Lung (tissue), 12 donors: Measurements from ENCODE around the gene EXOC3L2. TPM values are rescaled to one million over a fixed set of nuclear protein-coding genes. Genes with fewer than 3 reads are reported as not detected.

ENCODE experiments used
- ATAC-seq: fragments of 200-7000 bp; cut with Tn5 transposase; one replicate; pipeline ENCODE4 v1.9.1; 2020; ENCODE audit warnings: moderate number of reproducible peaks; ENCODE audit not compliant: insufficient read depth, low FRiP score
- DNase-seq, 3 donors: peaks; one replicate each; pipeline ENCODE4 v3.0.0-alpha.2; 2013 to 2017
- H3K27ac ChIP-seq, 2 donors: one replicate each; pipeline ENCODE4 v1.5.1; 2013; ENCODE audit warnings: mild to moderate bottlenecking in 2 of 2, moderate library complexity in 2 of 2, control low read depth in 1 of 2, inconsistent platforms in 1 of 2, low read depth in 1 of 2, low read length in 1 of 2
- H3K27me3 ChIP-seq, 3 donors: one replicate each; pipeline ENCODE4 v1.5.1; 2013; ENCODE audit warnings: low read length in 2 of 3; ENCODE audit not compliant: control insufficient read depth in 3 of 3, insufficient read depth in 3 of 3
- H3K36me3 ChIP-seq, 4 donors: one replicate each; pipeline ENCODE4 v1.5.1; 2013; ENCODE audit warnings: low read length in 4 of 4, mild to moderate bottlenecking in 1 of 4, moderate library complexity in 1 of 4; ENCODE audit not compliant: control insufficient read depth in 4 of 4, insufficient read depth in 4 of 4
- H3K4me1 ChIP-seq, 5 donors: one replicate each; pipeline ENCODE4 v1.5.1; 2013; ENCODE audit warnings: low read length in 5 of 5, mild to moderate bottlenecking in 2 of 5, moderate library complexity in 1 of 5; ENCODE audit not compliant: control insufficient read depth in 5 of 5, insufficient read depth in 5 of 5
- H3K4me3 ChIP-seq: one replicate; pipeline ENCODE4 v1.5.1; 2013; ENCODE audit warnings: mild to moderate bottlenecking, control low read depth, moderate library complexity
- H3K9ac ChIP-seq, 2 donors: one replicate each; pipeline ENCODE4 v1.5.1; 2013; ENCODE audit warnings: low read length in 2 of 2, control low read depth in 1 of 2; ENCODE audit not compliant: insufficient read depth in 1 of 2
- H3K9me3 ChIP-seq, 4 donors: one replicate each; pipeline ENCODE4 v1.5.1; 2013; ENCODE audit warnings: low read length in 3 of 4, mild to moderate bottlenecking in 1 of 4, moderate library complexity in 1 of 4; ENCODE audit not compliant: control insufficient read depth in 4 of 4, insufficient read depth in 3 of 4
- WGBS, 2 donors: extraction: QIAGEN DNeasy Blood & Tissue Kit; methylation state at CpG; one replicate each; pipeline ENCODE4 v1.1.7; 2013; 5-methylcytosine and 5-hydroxymethylcytosine counted together
- polyA plus RNA-seq, 2 donors: library from polyadenylated mRNA; stranded (reverse); fragments of 200-250 nt; gene quantifications; one replicate each; pipeline ENCODE4 v1.2.1, GENCODE V29; 2013
- total RNA-seq, 2 donors: library from RNA; depleted of rRNA in 1 of 2; stranded (reverse); fragments of >200 nt in 1 of 2; gene quantifications; one replicate each; pipeline ENCODE4 v1.2.1, GENCODE V29; 2014 to 2021
- TF ChIP-seq, protein P1 (sequence below): IDR thresholded peaks from 2 replicates; pipeline ENCODE4 v1.5.1; 2012; ENCODE audit warnings: mild to moderate bottlenecking; ENCODE audit errors: control extremely low read depth, extremely low read depth
- donor health status: control.
- donor health status: control.
- donor health status: Bipolar disorder and iron deficiency.
- donor health status: healthy.
- donor health status: DM: yes; HTN: yes; CAD: no.

Gene EXOC3L2
- total and polyA plus RNA-seq, 4 donors = 1.7 to 2.8 (median 2.4) TPM

DNA sequence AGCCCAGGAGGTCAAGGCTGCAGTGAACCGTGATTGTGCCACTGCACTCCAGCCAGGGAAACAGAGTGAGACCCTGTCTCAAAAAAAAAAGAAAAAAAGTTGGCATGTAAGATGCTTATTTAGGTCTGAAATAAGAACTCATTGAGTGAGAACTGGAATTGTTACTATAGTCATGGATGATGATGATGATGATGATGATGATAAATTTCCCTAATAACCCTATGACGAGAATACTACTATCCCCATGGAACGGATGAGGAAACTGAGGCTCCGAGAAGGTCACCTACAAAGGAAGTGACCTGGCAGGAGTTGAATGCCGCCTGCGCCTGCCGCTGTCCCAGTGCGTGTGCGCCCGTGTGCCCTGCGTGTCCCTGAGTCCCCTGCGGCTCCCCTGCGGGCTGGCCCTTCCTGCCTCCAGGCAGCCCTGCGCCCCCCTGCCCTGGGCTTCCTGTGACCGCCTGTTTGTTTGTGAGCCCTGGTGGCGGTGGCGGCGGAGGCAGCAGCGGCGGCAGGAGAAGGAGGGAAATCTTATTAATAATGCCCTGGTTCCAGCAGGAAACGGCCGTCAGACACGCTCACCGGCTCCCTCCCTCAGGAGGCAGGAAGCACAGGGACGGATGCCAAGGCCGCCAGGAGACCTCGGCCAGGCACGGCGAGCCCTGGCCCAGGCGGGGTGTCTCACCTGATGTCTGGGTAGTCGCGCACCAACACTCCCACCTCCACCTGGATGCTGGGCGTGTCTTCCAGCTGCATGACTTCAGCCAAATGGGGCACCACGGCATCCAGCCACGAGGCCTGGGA lies 29.6 kb downstream of the EXOC3L2 start:
- Histone ChIP-seq H3K27me3 (peaks cover 0 to 40% (median 16%) of the 10 kb centered on the region in 3 donors), H3K4me1 (peaks cover 0 to 16% (median 10%) of the 10 kb centered on the region in 5 donors), H3K36me3 (no peaks in the 10 kb centered on the region), H3K27ac (peak overlapping the region in 1 of 2 donors; percentile 71), H3K9me3 (no peaks in the 10 kb centered on the region), H3K4me3 (no peak overlapping the region), H3K9ac (no peak overlapping the region)
- 5 to 11% methylated on average over 35 of the region's 35 CpGs for WGBS, 2 donors
- DNase-seq (peak; percentile 23 to 57 (median 28)), ATAC-seq (no peak)
- TF ChIP-seq, protein P1, sequence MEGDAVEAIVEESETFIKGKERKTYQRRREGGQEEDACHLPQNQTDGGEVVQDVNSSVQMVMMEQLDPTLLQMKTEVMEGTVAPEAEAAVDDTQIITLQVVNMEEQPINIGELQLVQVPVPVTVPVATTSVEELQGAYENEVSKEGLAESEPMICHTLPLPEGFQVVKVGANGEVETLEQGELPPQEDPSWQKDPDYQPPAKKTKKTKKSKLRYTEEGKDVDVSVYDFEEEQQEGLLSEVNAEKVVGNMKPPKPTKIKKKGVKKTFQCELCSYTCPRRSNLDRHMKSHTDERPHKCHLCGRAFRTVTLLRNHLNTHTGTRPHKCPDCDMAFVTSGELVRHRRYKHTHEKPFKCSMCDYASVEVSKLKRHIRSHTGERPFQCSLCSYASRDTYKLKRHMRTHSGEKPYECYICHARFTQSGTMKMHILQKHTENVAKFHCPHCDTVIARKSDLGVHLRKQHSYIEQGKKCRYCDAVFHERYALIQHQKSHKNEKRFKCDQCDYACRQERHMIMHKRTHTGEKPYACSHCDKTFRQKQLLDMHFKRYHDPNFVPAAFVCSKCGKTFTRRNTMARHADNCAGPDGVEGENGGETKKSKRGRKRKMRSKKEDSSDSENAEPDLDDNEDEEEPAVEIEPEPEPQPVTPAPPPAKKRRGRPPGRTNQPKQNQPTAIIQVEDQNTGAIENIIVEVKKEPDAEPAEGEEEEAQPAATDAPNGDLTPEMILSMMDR = no peak

DNA sequence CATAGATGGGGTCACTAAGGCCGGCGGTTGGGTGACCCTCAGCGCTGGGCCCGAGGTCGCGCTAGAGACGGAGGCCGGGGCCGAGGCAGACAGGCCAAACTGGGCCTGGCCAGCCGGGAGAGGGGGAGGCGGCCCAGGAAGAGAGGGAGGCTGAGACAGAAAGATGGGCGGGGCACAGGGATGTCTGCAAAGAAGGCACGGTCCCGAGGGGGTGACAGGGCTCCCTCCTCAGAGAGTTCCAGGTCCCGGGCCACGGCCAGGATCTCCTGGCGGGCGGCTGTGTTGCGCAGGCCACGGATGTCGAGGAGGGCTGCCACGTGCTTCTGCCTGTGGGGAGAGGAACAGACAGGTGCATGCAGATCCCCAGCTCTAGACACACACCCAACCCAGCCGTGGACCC lies 32.2 kb downstream of the EXOC3L2 start:
- H3K36me3 ChIP-seq = no peaks in the 10 kb centered on the region
- TF ChIP-seq, protein P1 = no peak
- H3K9me3 ChIP-seq = no peaks in the 10 kb centered on the region
- H3K27ac ChIP-seq = peak overlapping the region in 1 of 2 donors; percentile 9
- peaks cover 0 to 16% (median 10%) of the 10 kb centered on the region in 5 donors for H3K4me1 ChIP-seq
- DNase-seq (no peak), ATAC-seq (no peak)
- H3K4me3 ChIP-seq = no peak overlapping the region
- 80 to 83% methylated on average over 14 to 23 of the region's 23 CpGs for WGBS, 2 donors
- no peak overlapping the region for H3K9ac ChIP-seq
- peaks cover 0 to 31% (median 16%) of the 10 kb centered on the region in 3 donors for H3K27me3 ChIP-seq

DNA sequence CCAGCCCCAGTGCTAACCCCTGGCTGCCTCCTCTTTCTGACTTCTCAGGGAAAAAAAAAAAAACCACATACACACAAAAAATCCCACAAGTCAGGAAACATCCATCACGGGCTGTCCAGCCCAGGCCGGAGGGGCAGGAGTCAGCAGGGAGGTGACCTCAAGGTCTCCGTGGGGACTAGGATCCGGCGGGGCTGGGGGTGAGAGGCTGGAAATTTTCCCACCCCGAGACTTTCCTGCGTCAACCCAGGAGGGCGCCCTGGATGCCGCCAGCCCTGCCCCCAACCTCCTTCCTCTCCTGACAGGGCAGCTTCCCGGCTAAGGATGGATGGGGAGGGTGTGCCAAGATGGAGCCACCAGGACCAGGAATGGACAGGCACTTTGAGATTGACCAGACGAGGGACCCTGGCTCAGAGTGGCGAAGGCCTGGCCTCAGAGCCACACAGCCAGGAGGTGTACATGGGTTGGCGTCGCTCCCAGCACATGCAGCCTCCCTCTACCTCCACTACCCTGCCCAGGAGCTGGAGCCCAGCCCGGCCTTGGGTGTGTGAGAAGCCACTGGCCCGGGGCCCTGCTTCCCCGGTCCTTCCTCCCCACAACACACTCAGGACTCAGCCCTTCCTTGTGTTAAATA lies 33.3 kb downstream of the EXOC3L2 start:
- no peaks in the 10 kb centered on the region for H3K36me3 ChIP-seq
- H3K9ac ChIP-seq = no peak overlapping the region
- WGBS, 2 donors = 18 to 19% methylated on average over 17 of the region's 17 CpGs
- DNase-seq (peak in 2 of 3 donors; percentile 12 to 60), ATAC-seq (no peak)
- H3K27ac ChIP-seq = peak overlapping the region in 1 of 2 donors; percentile 71
- no peak overlapping the region for H3K4me3 ChIP-seq
- H3K4me1 ChIP-seq = peaks cover 0 to 11% (median 6%) of the 10 kb centered on the region in 5 donors
- peaks cover 0 to 25% (median 11%) of the 10 kb centered on the region in 3 donors for H3K27me3 ChIP-seq
- TF ChIP-seq, protein P1 = no peak
- no peaks in the 10 kb centered on the region for H3K9me3 ChIP-seq
